Stimulated activated effector memory CD8-positive, alpha-beta T cell treated with anti-CD3 and anti-CD28 coated beads, Interleukin-12 subunit alpha, Interleukin-12 subunit beta, amount 100 ng/mL, for 72 hours (primary cell): ENCODE results near the gene RFX2.
"Not testable (repeated sequence)": the region's sequence is repeated elsewhere in the genome, so short reads cannot be mapped to it uniquely, and the experiment has no call there.

Experiments
- ATAC-seq: fragments of 150-1000 bp; cut with Tn5 transposase; 2 replicates; pipeline ENCODE4 v1.10.0; 2021
- DNase-seq, 2 donors: peaks; one replicate each; pipeline ENCODE4 v3.0.0; 2021 to 2022; ENCODE audit warnings: low spot score in 2 of 2
- H3K27ac Mint-ChIP-seq: one replicate; pipeline ENCODE4 v1.8.0; 2022; ENCODE audit warnings: mild to moderate bottlenecking, mixed read lengths
- H3K36me3 Mint-ChIP-seq: one replicate; pipeline ENCODE4 v1.8.0; 2022; ENCODE audit warnings: mild to moderate bottlenecking, mixed read lengths
- H3K4me1 Mint-ChIP-seq: one replicate; pipeline ENCODE4 v1.8.0; 2022; ENCODE audit warnings: mixed read lengths
- H3K4me3 Mint-ChIP-seq: one replicate; pipeline ENCODE4 v1.8.0; 2022; ENCODE audit warnings: mild to moderate bottlenecking, mixed read lengths
- H3K9me3 Mint-ChIP-seq: one replicate; pipeline ENCODE4 v1.8.0; 2022; ENCODE audit warnings: mixed read lengths

The RFX2 gene

DNA sequence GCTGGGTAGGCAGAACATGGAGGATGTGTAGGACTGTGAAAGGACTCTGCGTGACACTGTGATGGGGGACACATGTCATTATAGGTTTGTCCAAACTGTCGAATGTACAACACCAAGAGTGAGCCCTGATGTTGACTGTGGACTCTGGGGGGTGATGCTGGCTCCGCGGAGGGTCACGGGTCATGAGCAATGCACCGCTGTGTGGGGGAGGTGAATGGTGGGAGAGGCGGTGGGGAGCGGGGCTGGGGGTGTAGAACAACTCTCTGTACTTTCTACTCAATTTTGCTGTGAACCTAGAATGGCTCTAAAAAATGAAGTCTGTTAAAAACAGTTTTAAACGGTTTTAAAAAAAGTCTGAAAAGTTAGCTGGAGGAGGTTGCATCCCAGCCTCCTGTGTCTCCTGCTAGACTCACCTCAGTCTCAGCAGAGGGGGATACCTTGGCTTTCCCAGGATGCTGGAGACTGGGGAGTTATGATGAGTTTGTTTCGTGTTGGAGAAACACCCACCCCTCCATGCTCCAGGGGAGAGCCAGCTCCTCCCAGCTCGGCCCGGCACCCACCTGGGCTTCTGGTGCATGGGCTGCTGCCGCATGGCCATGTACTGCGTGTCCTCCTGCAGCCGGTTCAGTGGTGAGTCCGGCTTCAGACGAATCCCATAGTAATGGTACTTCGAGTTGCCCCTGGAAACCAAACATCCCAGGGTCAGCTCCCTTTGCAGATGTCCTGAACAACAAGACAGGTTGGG lies 97.7 kb downstream of the RFX2 start:
- Mint-ChIP-seq H3K4me3 (no peak overlapping the region), H3K4me1 (peaks cover 2% of the 10 kb centered on the region), H3K9me3 (no peaks in the 10 kb centered on the region), H3K36me3 (peaks cover 4% of the 10 kb centered on the region), H3K27ac (peak overlapping the region; percentile 17)
- DNase-seq (no peak), ATAC-seq (no peak)

DNA sequence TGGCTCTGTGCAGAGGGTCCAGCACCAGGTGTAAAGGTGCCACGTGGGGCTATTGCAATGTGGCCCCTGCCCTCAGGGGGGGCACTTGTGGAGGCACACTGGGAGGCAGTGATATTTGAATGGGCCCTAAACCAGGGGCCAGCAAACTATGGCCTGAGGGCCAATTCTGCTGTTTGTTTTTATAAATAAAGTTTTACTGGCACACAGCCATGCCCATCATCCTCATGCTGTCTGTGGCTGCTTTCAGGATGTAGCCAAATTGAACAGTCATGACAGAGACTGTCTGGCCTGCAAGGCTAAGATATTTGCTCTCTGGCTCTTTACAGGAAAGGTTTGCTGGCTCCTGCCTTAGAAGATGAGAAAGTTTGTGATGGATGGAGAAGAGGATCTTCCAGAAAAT lies 98.5 kb downstream of the RFX2 start:
- DNase-seq (no peak), ATAC-seq (no peak)
- H3K9me3 Mint-ChIP-seq: no peaks in the 10 kb centered on the region
- peak overlapping the region; percentile 17 for H3K27ac Mint-ChIP-seq
- H3K4me1 Mint-ChIP-seq: peaks cover 4% of the 10 kb centered on the region
- H3K36me3 Mint-ChIP-seq: peaks cover 6% of the 10 kb centered on the region
- H3K4me3 Mint-ChIP-seq: no peak overlapping the region

DNA sequence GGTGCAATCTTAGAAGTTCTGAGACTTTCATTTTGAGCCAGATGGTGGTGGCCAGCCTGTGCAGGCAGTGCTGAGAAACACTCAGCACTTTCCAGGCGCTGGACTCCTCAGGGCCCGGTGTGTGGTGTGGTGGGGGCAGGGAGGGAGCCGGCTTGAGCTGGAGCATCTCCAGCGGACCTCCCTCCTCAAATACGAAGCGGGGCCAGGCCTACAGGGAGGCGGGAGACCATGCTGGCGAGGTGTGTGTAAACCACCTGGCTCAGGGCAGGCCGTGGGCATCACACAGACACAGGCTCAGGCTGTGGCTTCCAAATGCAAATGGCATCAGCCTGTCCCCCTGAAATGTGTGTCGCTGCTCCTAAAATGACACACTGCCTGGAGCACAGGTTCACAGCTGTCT lies 99.1 kb downstream of the RFX2 start:
- peak overlapping the region; percentile 17 for H3K27ac Mint-ChIP-seq
- no peak for DNase-seq
- no peak for ATAC-seq

DNA sequence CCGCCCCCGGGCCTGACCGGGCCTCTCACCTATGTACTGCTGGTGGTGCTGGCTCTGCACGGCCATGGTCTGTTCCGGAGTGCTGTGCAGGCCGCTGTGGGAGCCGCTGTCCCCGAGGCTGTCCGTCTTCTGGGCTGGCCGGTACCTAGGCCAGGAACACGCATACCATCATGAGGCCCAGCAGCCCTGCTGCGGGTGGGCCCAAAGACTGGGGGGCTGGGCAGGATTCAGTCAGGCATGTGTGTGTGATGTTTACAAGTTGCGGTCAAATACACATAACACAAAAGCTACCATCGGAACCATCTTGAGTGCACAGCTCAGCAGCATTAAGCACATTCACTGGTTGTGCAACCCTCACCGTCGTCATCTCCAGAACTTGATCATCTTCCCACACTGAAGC lies 100.2 kb downstream of the RFX2 start:
- H3K9me3 Mint-ChIP-seq: no peaks in the 10 kb centered on the region
- H3K4me3 Mint-ChIP-seq: no peak overlapping the region
- H3K4me1 Mint-ChIP-seq: peaks cover 4% of the 10 kb centered on the region
- H3K36me3 Mint-ChIP-seq: peaks cover 6% of the 10 kb centered on the region
- H3K27ac Mint-ChIP-seq: no peak overlapping the region
- no peak for DNase-seq
- no peak for ATAC-seq

More for the DNA sequence above, 99.1 kb downstream of the RFX2 start:
- peaks cover 4% of the 10 kb centered on the region for H3K4me1 Mint-ChIP-seq
- peaks cover 6% of the 10 kb centered on the region for H3K36me3 Mint-ChIP-seq
- no peaks in the 10 kb centered on the region for H3K9me3 Mint-ChIP-seq
- no peak overlapping the region for H3K4me3 Mint-ChIP-seq

GRCh38 chr19:6007866-6008265 lies 102.4 kb downstream of the RFX2 start:
- H3K4me3 Mint-ChIP-seq: no peak overlapping the region

DNA sequence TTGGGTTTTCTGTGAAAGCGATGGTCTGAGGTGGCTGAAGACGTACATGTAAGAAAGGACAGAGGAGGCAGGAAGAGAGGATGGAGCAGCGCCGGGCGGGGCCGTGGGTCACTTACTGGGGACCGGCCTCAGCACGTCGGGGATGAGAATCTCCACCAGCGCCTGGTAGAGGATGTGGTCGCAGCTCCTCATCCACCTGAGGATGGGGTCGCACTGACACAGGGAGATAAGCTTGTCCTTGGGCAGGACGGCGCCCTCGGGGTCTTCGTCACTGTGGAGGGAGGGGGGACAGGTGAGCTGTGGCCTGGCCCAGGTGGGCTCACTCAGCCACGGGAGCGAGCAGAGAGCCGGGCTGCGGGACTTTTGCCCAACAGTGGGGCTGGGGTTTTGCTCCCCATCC lies 103.4 kb downstream of the RFX2 start:
- H3K27ac Mint-ChIP-seq: no peak overlapping the region
- H3K4me3 Mint-ChIP-seq: no peak overlapping the region
- H3K9me3 Mint-ChIP-seq: no peaks in the 10 kb centered on the region
- ATAC-seq (no peak), DNase-seq (no peak)
- H3K36me3 Mint-ChIP-seq: peaks cover 6% of the 10 kb centered on the region
- peaks cover 4% of the 10 kb centered on the region for H3K4me1 Mint-ChIP-seq

More at GRCh38 chr19:6007866-6008265, 102.4 kb downstream of the RFX2 start:
- no peak overlapping the region for H3K27ac Mint-ChIP-seq
- peaks cover 4% of the 10 kb centered on the region for H3K4me1 Mint-ChIP-seq
- no peaks in the 10 kb centered on the region for H3K9me3 Mint-ChIP-seq
- ATAC-seq: no peak
- no peak for DNase-seq
- peaks cover 6% of the 10 kb centered on the region for H3K36me3 Mint-ChIP-seq

DNA sequence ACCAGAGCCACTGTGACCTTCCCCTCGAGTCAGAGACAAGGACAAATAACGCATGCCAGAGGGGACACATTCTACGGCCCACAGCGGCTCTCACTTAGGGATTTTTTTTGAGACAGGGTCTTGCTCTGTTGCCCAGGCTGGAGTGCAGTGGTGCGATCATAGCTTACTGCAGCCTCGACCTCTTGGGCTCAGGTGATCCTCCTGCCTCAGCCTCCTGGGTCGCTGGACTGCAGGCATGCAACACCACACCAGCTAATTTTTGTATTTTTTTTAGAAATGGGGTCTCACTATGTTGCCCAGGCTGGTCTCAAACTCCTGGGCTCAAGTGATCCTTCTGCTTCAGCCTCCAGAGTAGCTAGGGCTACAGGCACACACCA lies 104.2 kb downstream of the RFX2 start:
- not testable (repeated sequence) for H3K9me3 Mint-ChIP-seq, H3K4me1 Mint-ChIP-seq, H3K27ac Mint-ChIP-seq, H3K4me3 Mint-ChIP-seq, ATAC-seq, H3K36me3 Mint-ChIP-seq, DNase-seq

DNA sequence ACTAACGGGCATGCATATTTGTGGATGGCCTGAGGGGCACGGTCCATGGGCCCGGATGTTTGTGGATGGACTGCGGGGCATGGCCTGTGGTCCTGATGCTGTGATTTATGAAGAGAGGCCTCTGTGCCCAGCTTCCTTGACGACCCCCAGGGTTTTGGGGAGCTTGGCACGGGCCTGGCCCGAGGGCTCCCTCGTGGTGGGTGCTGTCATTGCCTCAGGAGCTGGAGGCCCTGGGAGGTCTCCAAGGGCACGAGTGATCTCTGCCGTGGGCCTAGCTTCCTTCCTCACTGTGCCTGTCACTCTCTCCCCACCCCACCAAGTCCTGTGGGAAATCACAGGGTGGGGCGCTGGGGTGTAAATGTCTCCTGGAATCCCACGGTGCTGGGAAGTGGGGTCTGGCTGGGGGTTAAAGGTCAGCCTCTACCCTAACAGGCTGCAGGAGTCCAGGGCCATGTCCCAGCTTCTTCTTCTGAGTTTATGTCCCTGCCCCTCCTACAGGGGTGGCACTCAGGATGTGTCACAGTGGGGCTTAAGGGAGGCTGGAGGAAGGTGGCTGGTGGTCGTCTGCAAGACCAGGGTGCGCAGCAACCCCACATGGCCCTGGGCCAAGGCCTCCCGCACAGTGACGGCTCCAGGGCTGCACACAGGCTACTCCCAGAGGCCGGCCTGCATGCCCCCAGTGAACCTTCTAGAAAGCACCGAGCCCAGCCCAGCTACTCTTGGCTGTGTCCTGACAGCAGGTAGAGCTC lies 104.8 kb downstream of the RFX2 start:
- H3K36me3 Mint-ChIP-seq: peaks cover 6% of the 10 kb centered on the region
- peaks cover 4% of the 10 kb centered on the region for H3K4me1 Mint-ChIP-seq
- no peak for ATAC-seq
- no peak overlapping the region for H3K4me3 Mint-ChIP-seq
- peak overlapping the region; percentile 18 for H3K27ac Mint-ChIP-seq
- no peaks in the 10 kb centered on the region for H3K9me3 Mint-ChIP-seq
- no peak for DNase-seq

GRCh38 chr19:6003976-6004375 lies 106.3 kb downstream of the RFX2 start:
- no peak overlapping the region for H3K27ac Mint-ChIP-seq
- DNase-seq: no peak
- H3K4me3 Mint-ChIP-seq: no peak overlapping the region
- no peaks in the 10 kb centered on the region for H3K9me3 Mint-ChIP-seq
- peaks cover 6% of the 10 kb centered on the region for H3K36me3 Mint-ChIP-seq
- H3K4me1 Mint-ChIP-seq: peaks cover 4% of the 10 kb centered on the region
- ATAC-seq: no peak

GRCh38 chr19:6002591-6002990 lies 107.7 kb downstream of the RFX2 start:
- no peak for DNase-seq
- Mint-ChIP-seq H3K4me1 (peaks cover 2% of the 10 kb centered on the region), H3K4me3 (no peak overlapping the region), H3K27ac (no peak overlapping the region), H3K9me3 (no peaks in the 10 kb centered on the region), H3K36me3 (peaks cover 2% of the 10 kb centered on the region)
- no peak for ATAC-seq

- Mint-ChIP-seq H3K27ac (no peak overlapping the region), H3K4me1 (no peaks in the 10 kb centered on the region), H3K4me3 (no peak overlapping the region), H3K36me3 (no peaks in the 10 kb centered on the region), H3K9me3 (no peaks in the 10 kb centered on the region)
- DNase-seq: no peak
- no peak for ATAC-seq
These were observed 110.0 kb downstream of the RFX2 start for GRCh38 chr19:6000228-6000847.

- no peak overlapping the region for H3K27ac Mint-ChIP-seq
- H3K4me3 Mint-ChIP-seq: no peak overlapping the region
- H3K4me1 Mint-ChIP-seq: no peaks in the 10 kb centered on the region
- ATAC-seq (no peak), DNase-seq (no peak)
- no peaks in the 10 kb centered on the region for H3K36me3 Mint-ChIP-seq
- no peaks in the 10 kb centered on the region for H3K9me3 Mint-ChIP-seq
These were observed 110.6 kb downstream of the RFX2 start for GRCh38 chr19:5999693-6000092.

DNA sequence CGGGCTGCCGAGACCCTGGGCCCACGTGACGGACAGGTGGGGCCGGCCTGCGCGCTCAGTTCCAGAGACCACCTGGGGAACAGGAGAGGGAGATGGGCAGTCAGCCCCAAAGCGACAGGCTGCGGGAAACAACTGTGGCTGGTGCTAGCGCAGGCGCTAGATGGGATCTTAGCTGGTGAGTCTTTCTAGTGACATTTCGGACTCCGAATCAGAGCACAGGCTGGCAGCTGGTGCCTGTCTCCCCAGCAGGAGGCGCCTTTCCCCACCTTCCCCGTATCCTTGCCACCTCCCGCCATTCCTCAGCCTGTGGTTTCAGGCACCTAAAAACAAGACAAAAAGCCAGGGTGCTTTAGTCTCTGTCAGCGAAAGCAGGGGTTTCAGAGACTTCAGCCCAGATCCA lies 112.9 kb downstream of the RFX2 start:
- no peak overlapping the region for H3K4me3 Mint-ChIP-seq
- ATAC-seq: no peak
- H3K27ac Mint-ChIP-seq: no peak overlapping the region
- H3K36me3 Mint-ChIP-seq: no peaks in the 10 kb centered on the region
- no peaks in the 10 kb centered on the region for H3K4me1 Mint-ChIP-seq
- no peak for DNase-seq
- H3K9me3 Mint-ChIP-seq: no peaks in the 10 kb centered on the region

DNA sequence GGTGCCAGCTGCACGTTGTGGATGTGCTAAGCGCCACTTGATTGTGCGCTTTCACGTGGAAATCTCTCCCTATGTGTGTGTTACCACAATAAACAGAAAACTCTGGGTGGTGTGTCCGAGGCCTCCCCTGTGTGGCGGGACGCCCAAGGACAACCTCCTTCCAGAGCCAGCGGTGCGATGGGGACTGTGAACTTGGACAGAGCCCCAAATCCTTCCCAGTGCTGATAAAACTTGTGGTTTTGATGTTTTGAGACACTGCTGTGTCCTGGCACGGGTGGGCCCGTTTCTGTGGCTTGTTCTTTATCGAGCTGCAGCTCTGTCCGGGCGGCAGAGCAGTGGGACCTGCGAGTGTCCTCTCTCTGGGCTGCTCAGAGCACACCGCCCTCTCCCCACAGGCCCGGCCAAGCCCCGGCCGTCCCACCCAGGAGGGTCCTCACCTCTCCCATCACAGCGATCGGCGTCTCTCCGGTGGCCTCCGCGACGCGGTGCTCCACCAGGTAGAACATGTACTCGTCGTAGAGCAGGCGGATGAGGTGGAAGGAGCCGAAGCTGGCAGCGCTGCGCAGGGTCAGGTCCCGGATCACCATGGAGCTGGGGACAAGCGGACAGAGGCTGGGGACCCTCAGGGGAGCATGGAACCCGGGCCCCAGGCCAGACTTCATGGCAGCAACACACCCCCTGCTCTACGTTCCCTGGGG lies 113.5 kb downstream of the RFX2 start:
- H3K4me3 Mint-ChIP-seq: no peak overlapping the region
- ATAC-seq (no peak), DNase-seq (no peak)
- H3K27ac Mint-ChIP-seq: no peak overlapping the region
- H3K4me1 Mint-ChIP-seq: no peaks in the 10 kb centered on the region
- H3K36me3 Mint-ChIP-seq: no peaks in the 10 kb centered on the region
- H3K9me3 Mint-ChIP-seq: no peaks in the 10 kb centered on the region

DNA sequence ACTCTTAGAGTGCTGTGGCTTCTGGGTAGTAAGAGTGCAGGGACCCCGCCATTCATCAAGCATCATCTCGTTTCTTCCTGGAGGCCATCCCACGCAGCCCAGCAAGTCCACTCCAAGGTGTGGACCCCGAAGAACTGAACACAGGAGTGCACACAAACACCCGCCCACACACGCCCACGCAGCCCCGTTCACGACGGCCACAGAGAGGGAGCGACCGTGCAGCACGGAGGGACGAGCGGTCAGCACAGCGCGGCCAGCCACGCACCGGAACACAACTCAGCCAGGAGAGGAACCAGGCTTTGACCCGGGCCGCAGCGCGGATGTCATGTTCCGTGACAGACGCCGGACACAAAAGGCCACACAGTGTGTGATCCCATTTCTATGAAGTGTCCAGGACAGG lies 114.2 kb downstream of the RFX2 start:
- ATAC-seq (no peak), DNase-seq (no peak)
- H3K9me3 Mint-ChIP-seq: no peaks in the 10 kb centered on the region
- H3K36me3 Mint-ChIP-seq: no peaks in the 10 kb centered on the region
- H3K4me3 Mint-ChIP-seq: no peak overlapping the region
- H3K4me1 Mint-ChIP-seq: no peaks in the 10 kb centered on the region
- H3K27ac Mint-ChIP-seq: no peak overlapping the region
